Measurements from ENCODE around the gene EIF4B.
"Not testable (repeated sequence)": the region's sequence is repeated elsewhere in the genome, so short reads cannot be mapped to it uniquely, and the experiment has no call there.

The EIF4B gene

GRCh38 chr12:52980650-52981423, 25.4 kb upstream of the EIF4B start:
- peak; percentile 81 for DNase-seq
- peak; percentile 84 for ATAC-seq
- no peak overlapping the region for H3K27ac Mint-ChIP-seq
- H3K4me1 Mint-ChIP-seq = no peaks in the 10 kb centered on the region
- H3K9me3 Mint-ChIP-seq = no peaks in the 10 kb centered on the region
- peaks cover 36% of the 10 kb centered on the region for H3K27me3 Mint-ChIP-seq
- no peaks in the 10 kb centered on the region for H3K36me3 Mint-ChIP-seq (ENCODE audit: low read depth)
- H3K4me3 Mint-ChIP-seq = no peak overlapping the region

GRCh38 chr12:52984136-52984535, 22.1 kb upstream of the EIF4B start:
- H3K4me1 Mint-ChIP-seq = no peaks in the 10 kb centered on the region
- H3K9me3 Mint-ChIP-seq = no peaks in the 10 kb centered on the region
- no peak overlapping the region for H3K27ac Mint-ChIP-seq
- H3K27me3 Mint-ChIP-seq = peaks cover 16% of the 10 kb centered on the region
- no peaks in the 10 kb centered on the region for H3K36me3 Mint-ChIP-seq (ENCODE audit: low read depth)
- ATAC-seq = no peak
- no peak overlapping the region for H3K4me3 Mint-ChIP-seq
- no peak for DNase-seq

GRCh38 chr12:52988898-52989297, 17.4 kb upstream of the EIF4B start:
- no peaks in the 10 kb centered on the region for H3K36me3 Mint-ChIP-seq (ENCODE audit: low read depth)
- DNase-seq = no peak
- H3K4me1 Mint-ChIP-seq = no peaks in the 10 kb centered on the region
- no peak for ATAC-seq
- H3K27me3 Mint-ChIP-seq = peaks cover under 1% of the 10 kb centered on the region
- no peak overlapping the region for H3K4me3 Mint-ChIP-seq
- no peaks in the 10 kb centered on the region for H3K9me3 Mint-ChIP-seq
- no peak overlapping the region for H3K27ac Mint-ChIP-seq

- Mint-ChIP-seq H3K9me3 (no peaks in the 10 kb centered on the region), H3K27me3 (no peaks in the 10 kb centered on the region), H3K4me3 (no peak overlapping the region), H3K36me3 (ENCODE audit: low read depth) (no peaks in the 10 kb centered on the region), H3K27ac (no peak overlapping the region), H3K4me1 (no peaks in the 10 kb centered on the region)
- ATAC-seq = no peak
- no peak for DNase-seq
These were observed 16.1 kb upstream of the EIF4B start for GRCh38 chr12:52990206-52990605.

- not testable (repeated sequence) for DNase-seq; H3K9me3 Mint-ChIP-seq; H3K4me1 Mint-ChIP-seq; H3K4me3 Mint-ChIP-seq; H3K27ac Mint-ChIP-seq; ATAC-seq; H3K36me3 Mint-ChIP-seq (ENCODE audit: low read depth); H3K27me3 Mint-ChIP-seq
These were observed 14.0 kb upstream of the EIF4B start for GRCh38 chr12:52992240-52992639.

- Mint-ChIP-seq H3K27ac (no peak overlapping the region), H3K4me3 (no peak overlapping the region), H3K4me1 (no peaks in the 10 kb centered on the region), H3K36me3 (ENCODE audit: low read depth) (no peaks in the 10 kb centered on the region), H3K27me3 (no peaks in the 10 kb centered on the region), H3K9me3 (no peaks in the 10 kb centered on the region)
- ATAC-seq = no peak
- no peak for DNase-seq
These were observed 13.3 kb upstream of the EIF4B start for GRCh38 chr12:52992699-52993557.

GRCh38 chr12:52993558-52993869, 12.7 kb upstream of the EIF4B start:
- no peak overlapping the region for H3K27ac Mint-ChIP-seq
- H3K9me3 Mint-ChIP-seq = no peaks in the 10 kb centered on the region
- DNase-seq (no peak), ATAC-seq (no peak)
- no peaks in the 10 kb centered on the region for H3K4me1 Mint-ChIP-seq
- H3K4me3 Mint-ChIP-seq = no peak overlapping the region
- H3K27me3 Mint-ChIP-seq = no peaks in the 10 kb centered on the region
- no peaks in the 10 kb centered on the region for H3K36me3 Mint-ChIP-seq (ENCODE audit: low read depth)

GRCh38 chr12:53004178-53004577, 2.1 kb upstream of the EIF4B start:
- ATAC-seq (no peak), DNase-seq (no peak)
- Mint-ChIP-seq H3K27ac (no peak overlapping the region), H3K27me3 (no peaks in the 10 kb centered on the region), H3K4me1 (peaks cover 33% of the 10 kb centered on the region), H3K36me3 (ENCODE audit: low read depth) (peaks cover 27% of the 10 kb centered on the region), H3K4me3 (peak overlapping the region; percentile 22), H3K9me3 (no peaks in the 10 kb centered on the region)

- ATAC-seq = no peak
- H3K27me3 Mint-ChIP-seq = no peaks in the 10 kb centered on the region
- no peak for DNase-seq
- H3K4me3 Mint-ChIP-seq = peak overlapping the region; percentile 22
- H3K27ac Mint-ChIP-seq = no peak overlapping the region
- peaks cover 30% of the 10 kb centered on the region for H3K36me3 Mint-ChIP-seq (ENCODE audit: low read depth)
- H3K9me3 Mint-ChIP-seq = no peaks in the 10 kb centered on the region
- H3K4me1 Mint-ChIP-seq = peaks cover 37% of the 10 kb centered on the region
These were observed 1.7 kb upstream of the EIF4B start for GRCh38 chr12:53004582-53004981.

GRCh38 chr12:53005215-53005985, 856 bp upstream of the EIF4B start:
- ATAC-seq (no peak), DNase-seq (peak; percentile 8)
- no peaks in the 10 kb centered on the region for H3K27me3 Mint-ChIP-seq
- H3K9me3 Mint-ChIP-seq = no peaks in the 10 kb centered on the region
- H3K36me3 Mint-ChIP-seq (ENCODE audit: low read depth) = peaks cover 38% of the 10 kb centered on the region
- peak overlapping the region; percentile 99 for H3K27ac Mint-ChIP-seq
- peak overlapping the region; percentile 98 for H3K4me3 Mint-ChIP-seq
- peaks cover 45% of the 10 kb centered on the region for H3K4me1 Mint-ChIP-seq

- DNase-seq (peak; percentile 86), ATAC-seq (peak; percentile 47)
- H3K9me3 Mint-ChIP-seq = no peaks in the 10 kb centered on the region
- H3K27ac Mint-ChIP-seq = peak overlapping the region; percentile 99
- no peaks in the 10 kb centered on the region for H3K27me3 Mint-ChIP-seq
- peaks cover 53% of the 10 kb centered on the region for H3K36me3 Mint-ChIP-seq (ENCODE audit: low read depth)
- peaks cover 59% of the 10 kb centered on the region for H3K4me1 Mint-ChIP-seq
- H3K4me3 Mint-ChIP-seq = peak overlapping the region; percentile 98
These were observed 604 bp downstream of the EIF4B start for GRCh38 chr12:53006810-53007309.

GRCh38 chr12:53007343-53007742, 1.1 kb downstream of the EIF4B start:
- Mint-ChIP-seq H3K27ac (peak overlapping the region; percentile 99), H3K27me3 (no peaks in the 10 kb centered on the region), H3K36me3 (ENCODE audit: low read depth) (peaks cover 55% of the 10 kb centered on the region), H3K9me3 (no peaks in the 10 kb centered on the region), H3K4me1 (peaks cover 62% of the 10 kb centered on the region), H3K4me3 (peak overlapping the region; percentile 98)
- ATAC-seq (no peak), DNase-seq (no peak)

- Mint-ChIP-seq H3K4me3 (peak overlapping the region; percentile 98), H3K27ac (peak overlapping the region; percentile 99), H3K4me1 (peaks cover 73% of the 10 kb centered on the region), H3K36me3 (ENCODE audit: low read depth) (peaks cover 62% of the 10 kb centered on the region)
- ATAC-seq, DNase-seq, H3K9me3 Mint-ChIP-seq, H3K27me3 Mint-ChIP-seq: not testable (repeated sequence)
These were observed 2.5 kb downstream of the EIF4B start for GRCh38 chr12:53008760-53009159.

GRCh38 chr12:53010955-53011354, 4.7 kb downstream of the EIF4B start:
- H3K4me3 Mint-ChIP-seq = peak overlapping the region; percentile 98
- no peaks in the 10 kb centered on the region for H3K27me3 Mint-ChIP-seq
- H3K4me1 Mint-ChIP-seq = peaks cover 75% of the 10 kb centered on the region
- peak overlapping the region; percentile 75 for H3K27ac Mint-ChIP-seq
- H3K9me3 Mint-ChIP-seq = no peaks in the 10 kb centered on the region
- ATAC-seq (no peak), DNase-seq (no peak)
- H3K36me3 Mint-ChIP-seq (ENCODE audit: low read depth) = peaks cover 79% of the 10 kb centered on the region
